Ishikawa (cell line): ENCODE data around the gene POMGNT2.

Source experiments
- CEBPB ChIP-seq: IDR thresholded peaks from 2 replicates; pipeline ENCODE4 v1.6.1; 2012
- CREB1 ChIP-seq: IDR thresholded peaks from 2 replicates; pipeline ENCODE4 v1.6.1; 2012; ENCODE audit warnings: low read depth
- EGR1 ChIP-seq: IDR thresholded peaks from 2 replicates; pipeline ENCODE4 v1.6.1; 2012
- EP300 ChIP-seq: IDR thresholded peaks from 2 replicates; pipeline ENCODE4 v1.6.1; 2012; ENCODE audit warnings: borderline replicate concordance
- MAX ChIP-seq: IDR thresholded peaks from 2 replicates; pipeline ENCODE4 v1.6.1; 2012
- NFIC ChIP-seq: IDR thresholded peaks from 2 replicates; pipeline ENCODE4 v1.6.1; 2012
- RAD21 ChIP-seq: IDR thresholded peaks from 2 replicates; pipeline ENCODE4 v1.6.1; 2012; ENCODE audit warnings: low read depth
- TAF1 ChIP-seq: IDR thresholded peaks from 2 replicates; pipeline ENCODE4 v1.6.1; 2012; ENCODE audit warnings: low read depth, mild to moderate bottlenecking
- TCF12 ChIP-seq: IDR thresholded peaks from 2 replicates; pipeline ENCODE4 v1.6.1; 2012; ENCODE audit warnings: low read depth
- TEAD4 ChIP-seq: IDR thresholded peaks from 2 replicates; pipeline ENCODE4 v1.6.1; 2012
- USF1 ChIP-seq: IDR thresholded peaks from 2 replicates; pipeline ENCODE4 v1.6.1; 2012
- YY1 ChIP-seq: IDR thresholded peaks from 2 replicates; pipeline ENCODE4 v1.6.1; 2012; ENCODE audit warnings: low read depth
- TF ChIP-seq, protein P1 (sequence below): IDR thresholded peaks from 2 replicates; pipeline ENCODE4 v1.6.1; 2012; ENCODE audit warnings: low read depth, mild to moderate bottlenecking

GRCh38 chr3:43031485-43031884, 74.4 kb downstream of the POMGNT2 start:
- TF ChIP-seq USF1 (no peak), CEBPB (no peak), EP300 (no peak), RAD21 (no peak), YY1 (no peak), TAF1 (no peak), EGR1 (no peak), TCF12 (no peak), MAX (no peak), CREB1 (no peak), TEAD4 (no peak), NFIC (no peak)
- TF ChIP-seq, protein P1, sequence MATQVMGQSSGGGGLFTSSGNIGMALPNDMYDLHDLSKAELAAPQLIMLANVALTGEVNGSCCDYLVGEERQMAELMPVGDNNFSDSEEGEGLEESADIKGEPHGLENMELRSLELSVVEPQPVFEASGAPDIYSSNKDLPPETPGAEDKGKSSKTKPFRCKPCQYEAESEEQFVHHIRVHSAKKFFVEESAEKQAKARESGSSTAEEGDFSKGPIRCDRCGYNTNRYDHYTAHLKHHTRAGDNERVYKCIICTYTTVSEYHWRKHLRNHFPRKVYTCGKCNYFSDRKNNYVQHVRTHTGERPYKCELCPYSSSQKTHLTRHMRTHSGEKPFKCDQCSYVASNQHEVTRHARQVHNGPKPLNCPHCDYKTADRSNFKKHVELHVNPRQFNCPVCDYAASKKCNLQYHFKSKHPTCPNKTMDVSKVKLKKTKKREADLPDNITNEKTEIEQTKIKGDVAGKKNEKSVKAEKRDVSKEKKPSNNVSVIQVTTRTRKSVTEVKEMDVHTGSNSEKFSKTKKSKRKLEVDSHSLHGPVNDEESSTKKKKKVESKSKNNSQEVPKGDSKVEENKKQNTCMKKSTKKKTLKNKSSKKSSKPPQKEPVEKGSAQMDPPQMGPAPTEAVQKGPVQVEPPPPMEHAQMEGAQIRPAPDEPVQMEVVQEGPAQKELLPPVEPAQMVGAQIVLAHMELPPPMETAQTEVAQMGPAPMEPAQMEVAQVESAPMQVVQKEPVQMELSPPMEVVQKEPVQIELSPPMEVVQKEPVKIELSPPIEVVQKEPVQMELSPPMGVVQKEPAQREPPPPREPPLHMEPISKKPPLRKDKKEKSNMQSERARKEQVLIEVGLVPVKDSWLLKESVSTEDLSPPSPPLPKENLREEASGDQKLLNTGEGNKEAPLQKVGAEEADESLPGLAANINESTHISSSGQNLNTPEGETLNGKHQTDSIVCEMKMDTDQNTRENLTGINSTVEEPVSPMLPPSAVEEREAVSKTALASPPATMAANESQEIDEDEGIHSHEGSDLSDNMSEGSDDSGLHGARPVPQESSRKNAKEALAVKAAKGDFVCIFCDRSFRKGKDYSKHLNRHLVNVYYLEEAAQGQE: no peak
